ENCODE measurements around the gene FLT4. TPM values are rescaled to one million over a fixed set of nuclear protein-coding genes. Genes with fewer than 3 reads are reported as not detected.
"Not testable (repeated sequence)": the region's sequence is repeated elsewhere in the genome, so short reads cannot be mapped to it uniquely, and the experiment has no call there.

FLT4 gene
- total RNA-seq, 1 experiment from 2014 or later: 0.44 TPM

GRCh38 chr5:180682560-180682959 is 33.2 kb upstream of the FLT4 start:
- DNase-seq (ENCODE audit: low read depth, low spot score) (no peak), ATAC-seq (no peak)
- H3K4me3 ChIP-seq (ENCODE audit: low read depth in 2 of 2, low read length in 2 of 2): no peak overlapping the region
- BruUV-seq (replicated peaks): no TSS peak
- no peaks in the 10 kb centered on the region for H3K4me1 ChIP-seq (ENCODE audit: control insufficient read depth, insufficient read depth, low read length)
- intact Hi-C loops (cut with micrococcal nuclease; ENCODE audit: unreplicated experiment) (no loop called here), in situ Hi-C loops (cut with HindIII; ENCODE audit: low pct_unique_long_range_greater_than_20kb, low sequenced_read_pairs) (no loop called here)
- POLR2A ChIA-PET: no interaction called here
- H3K9me3 ChIP-seq (ENCODE audit: control insufficient read depth, insufficient read depth, low read depth, low read length): no peaks in the 10 kb centered on the region
- CTCF ChIA-PET: no interaction called here
- H3K36me3 ChIP-seq (ENCODE audit: control insufficient read depth, insufficient read depth, low read length): no peaks in the 10 kb centered on the region
- no peak for TF ChIP-seq SIN3A (IDR thresholded peaks at IDR 0.05; ENCODE audit: borderline replicate concordance, insufficient read depth, low read depth, low read length)
- no peak for TF ChIP-seq TCF7L2 (IDR thresholded peaks at IDR 0.05; ENCODE audit: low read depth, low read length)
- TF ChIP-seq REST (IDR thresholded peaks at IDR 0.05; ENCODE audit: insufficient read depth in 1 of 2, low read depth in 2 of 2, low read length in 1 of 2): no peak
- TF ChIP-seq CTCF (IDR thresholded peaks at IDR 0.05): no peak
- no peak for TF ChIP-seq POLR2AphosphoS5 (IDR thresholded peaks at IDR 0.05; ENCODE audit: low read depth, low read length)
- no peak overlapping the region for H3K27ac ChIP-seq (ENCODE audit: low read length)
- no peaks in the 10 kb centered on the region for H3K27me3 ChIP-seq (ENCODE audit: control insufficient read depth, insufficient read depth, low read length)

GRCh38 chr5:180682008-180682407 is 32.6 kb upstream of the FLT4 start:
- H3K27ac ChIP-seq (ENCODE audit: low read length); H3K36me3 ChIP-seq (ENCODE audit: control insufficient read depth, insufficient read depth, low read length); ATAC-seq; H3K4me1 ChIP-seq (ENCODE audit: control insufficient read depth, insufficient read depth, low read length); H3K9me3 ChIP-seq (ENCODE audit: control insufficient read depth, insufficient read depth, low read depth, low read length); H3K4me3 ChIP-seq (ENCODE audit: low read depth in 2 of 2, low read length in 2 of 2); CTCF ChIA-PET; BruUV-seq (replicated peaks); POLR2A ChIA-PET; in situ Hi-C loops (cut with HindIII; ENCODE audit: low pct_unique_long_range_greater_than_20kb, low sequenced_read_pairs); intact Hi-C loops (cut with micrococcal nuclease; ENCODE audit: unreplicated experiment); H3K27me3 ChIP-seq (ENCODE audit: control insufficient read depth, insufficient read depth, low read length); DNase-seq (ENCODE audit: low read depth, low spot score): not testable (repeated sequence)

GRCh38 chr5:180678319-180678718 is 28.9 kb upstream of the FLT4 start:
- H3K27me3 ChIP-seq (ENCODE audit: control insufficient read depth, insufficient read depth, low read length); in situ Hi-C loops (cut with HindIII; ENCODE audit: low pct_unique_long_range_greater_than_20kb, low sequenced_read_pairs); CTCF ChIA-PET; H3K9me3 ChIP-seq (ENCODE audit: control insufficient read depth, insufficient read depth, low read depth, low read length); DNase-seq (ENCODE audit: low read depth, low spot score); intact Hi-C loops (cut with micrococcal nuclease; ENCODE audit: unreplicated experiment); H3K4me3 ChIP-seq (ENCODE audit: low read depth in 2 of 2, low read length in 2 of 2); H3K27ac ChIP-seq (ENCODE audit: low read length); ATAC-seq; H3K36me3 ChIP-seq (ENCODE audit: control insufficient read depth, insufficient read depth, low read length); POLR2A ChIA-PET; BruUV-seq (replicated peaks); H3K4me1 ChIP-seq (ENCODE audit: control insufficient read depth, insufficient read depth, low read length): not testable (repeated sequence)
